Progenitor cell of endocrine pancreas (in vitro differentiated cells): ENCODE data around the gene LAYN. TPM values are rescaled to one million over a fixed set of nuclear protein-coding genes. Genes with fewer than 3 reads are reported as not detected.
A peak's percentile ranks its signal among the peaks of the same experiment; 100 is the strongest.

Source experiments
- DNase-seq: peaks from one replicate; pipeline ENCODE4 v3.0.0; 2021; ENCODE audit warnings: low spot score; ENCODE audit not compliant: unreplicated experiment
- H3K27ac Mint-ChIP-seq: 2 replicates; pipeline ENCODE4 v1.8.0; 2021; ENCODE audit warnings: mild to moderate bottlenecking, moderate library complexity, mixed read lengths
- H3K27me3 Mint-ChIP-seq: 2 replicates; pipeline ENCODE4 v1.8.0; 2021; ENCODE audit warnings: mixed read lengths
- H3K36me3 Mint-ChIP-seq: 2 replicates; pipeline ENCODE4 v1.8.0; 2022; ENCODE audit warnings: mixed read lengths; ENCODE audit not compliant: insufficient read depth
- H3K4me1 Mint-ChIP-seq: 2 replicates; pipeline ENCODE4 v1.8.0; 2021; ENCODE audit warnings: low read depth, mixed read lengths
- H3K4me3 Mint-ChIP-seq: 2 replicates; pipeline ENCODE4 v1.8.0; 2021; ENCODE audit warnings: low read depth, mild to moderate bottlenecking, moderate library complexity, mixed read lengths
- H3K9me3 Mint-ChIP-seq: 2 replicates; pipeline ENCODE4 v1.8.0; 2021; ENCODE audit warnings: low read depth, mixed read lengths
- CTCF ChIP-seq: fragments of 200-600 bp; sonication (generic); IDR thresholded peaks from one replicate; pipeline ENCODE4 v1.5.0; 2021; ENCODE audit warnings: antibody characterized with exemption, mild to moderate bottlenecking; ENCODE audit not compliant: unreplicated experiment
- microRNA-seq: library from miRNA; unstranded; fragments of <30 nt; microRNA quantifications from one replicate; pipeline ENCODE4 v1.1.0, GENCODE V29; 2020; ENCODE audit warnings: borderline number of aligned reads; ENCODE audit not compliant: unreplicated experiment
- total RNA-seq: library from RNA; stranded (reverse); gene quantifications from 2 replicates; pipeline ENCODE4 v1.2.1, GENCODE V29; 2021

LAYN gene
- total RNA-seq, 1 donor from 2014 or later = 4.5 TPM

- no peak overlapping the region for H3K27ac Mint-ChIP-seq
- H3K27me3 Mint-ChIP-seq = no peaks in the 10 kb centered on the region
- no peak for DNase-seq
- TF ChIP-seq CTCF = no peak
- H3K36me3 Mint-ChIP-seq = no peaks in the 10 kb centered on the region
- no peak overlapping the region for H3K4me3 Mint-ChIP-seq
- H3K9me3 Mint-ChIP-seq = no peaks in the 10 kb centered on the region
- H3K4me1 Mint-ChIP-seq = peaks cover 25% of the 10 kb centered on the region
Measured at GRCh38 chr11:111606986-111607385, 66.5 kb downstream of the LAYN start.

GRCh38 chr11:111607751-111608150 lies 67.2 kb downstream of the LAYN start:
- Mint-ChIP-seq H3K36me3 (no peaks in the 10 kb centered on the region), H3K9me3 (no peaks in the 10 kb centered on the region)

More at GRCh38 chr11:111607751-111608150, 67.2 kb downstream of the LAYN start:
- Mint-ChIP-seq H3K4me1 (peaks cover 27% of the 10 kb centered on the region), H3K4me3 (no peak overlapping the region), H3K27me3 (no peaks in the 10 kb centered on the region), H3K27ac (no peak overlapping the region)
- no peak for TF ChIP-seq CTCF
- no peak for DNase-seq

Small RNA genes lying within 50 kb of the gene (microRNA-seq; reads per million reads assigned to microRNA genes)
- gene MIR34B = 4.2 reads per million
- 28.7 reads per million, percentile 36 among the genes with 10 or more reads in this experiment for gene MIR34C

Other genes with a start within 250 kb of the LAYN start
- gene POU2AF3, start 242.2 kb upstream of the LAYN start, total RNA-seq = 3.4 and 4.2 TPM in 2 replicates
- 0.43 and 0.58 TPM in 2 replicates for gene POU2AF1, start 161.4 kb upstream of the LAYN start, total RNA-seq
- not detected in 2 replicates for gene BTG4, start 28.3 kb upstream of the LAYN start, total RNA-seq
- gene HOATZ, start 25.9 kb upstream of the LAYN start, total RNA-seq = not detected in 2 replicates
- 43.0 and 43.7 TPM in 2 replicates for gene SIK2, start 61.7 kb downstream of the LAYN start, total RNA-seq
- 91.7 and 92.6 TPM in 2 replicates for gene PPP2R1B, start 225.7 kb downstream of the LAYN start, total RNA-seq